Activated CD8-positive, alpha-beta memory T cell treated with anti-CD3 and anti-CD28 coated beads for 36 hours (primary cell): ENCODE measurements around the gene MAD1L1. TPM values are rescaled to one million over a fixed set of nuclear protein-coding genes. Genes with fewer than 3 reads are reported as not detected.
"Not testable (repeated sequence)": the region's sequence is repeated elsewhere in the genome, so short reads cannot be mapped to it uniquely, and the experiment has no call there.

Source experiments
- CTCF ChIA-PET: fragments of 350-600 bp; sonication (Branson Sonifier 250); formaldehyde crosslinking; loops from one replicate; lab custom pipeline; 2021; ENCODE audit warnings: antibody characterized with exemption; lab: Charles Lee
- POLR2A ChIA-PET: fragments of 350-600 bp; sonication (Branson Sonifier 250); formaldehyde crosslinking; loops from one replicate; lab custom pipeline; 2021; ENCODE audit warnings: antibody characterized with exemption; lab: Charles Lee
- total RNA-seq, 2 experiments: library from RNA; stranded (reverse); gene quantifications; one replicate each; pipeline ENCODE4 v1.2.3, GENCODE V29; 2021

Gene MAD1L1
- total RNA-seq, 2 experiments from 2014 or later, result 39.4 to 40.8 TPM

DNA sequence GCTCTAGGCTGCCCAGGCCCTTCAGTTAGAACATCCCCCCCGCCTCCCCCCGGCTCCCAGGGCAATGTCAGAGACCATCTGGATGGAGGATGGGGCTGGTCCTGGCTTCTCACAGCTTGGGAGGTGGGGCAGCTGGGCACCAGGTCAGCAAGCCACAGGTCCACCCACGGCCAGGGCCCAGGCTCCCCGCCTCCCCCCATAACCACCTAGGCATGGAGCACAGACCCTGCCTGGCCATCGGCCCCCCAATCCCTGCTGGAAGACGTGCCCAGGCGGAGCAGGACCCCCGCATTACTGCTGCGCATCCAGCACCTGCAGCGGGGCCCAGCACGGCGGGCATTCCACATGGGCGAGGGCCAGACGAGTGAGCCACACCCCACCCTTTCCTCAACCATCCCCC, 393.0 kb downstream of the MAD1L1 start:
- POLR2A ChIA-PET, result no interaction called here
- CTCF ChIA-PET, result no interaction called here

GRCh38 chr7:1838911-1839531, 393.7 kb downstream of the MAD1L1 start:
- POLR2A ChIA-PET, CTCF ChIA-PET: not testable (repeated sequence)

DNA sequence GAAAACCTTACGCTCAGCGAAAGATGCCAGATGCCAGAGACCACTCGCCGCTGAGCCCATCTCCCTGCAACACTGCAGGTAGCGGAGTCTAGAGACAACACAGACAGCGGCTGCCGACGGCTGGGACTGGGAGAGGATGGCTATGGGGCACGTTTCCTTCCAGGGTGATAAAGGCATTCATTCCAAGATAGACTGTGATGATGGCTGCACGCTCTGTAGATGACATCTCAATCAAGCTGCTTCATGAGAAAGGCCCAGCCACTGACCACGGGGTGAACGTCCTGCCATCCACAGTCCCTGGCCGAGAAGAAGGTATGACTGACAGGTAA, 394.2 kb downstream of the MAD1L1 start:
- POLR2A ChIA-PET, CTCF ChIA-PET: not testable (repeated sequence)

DNA sequence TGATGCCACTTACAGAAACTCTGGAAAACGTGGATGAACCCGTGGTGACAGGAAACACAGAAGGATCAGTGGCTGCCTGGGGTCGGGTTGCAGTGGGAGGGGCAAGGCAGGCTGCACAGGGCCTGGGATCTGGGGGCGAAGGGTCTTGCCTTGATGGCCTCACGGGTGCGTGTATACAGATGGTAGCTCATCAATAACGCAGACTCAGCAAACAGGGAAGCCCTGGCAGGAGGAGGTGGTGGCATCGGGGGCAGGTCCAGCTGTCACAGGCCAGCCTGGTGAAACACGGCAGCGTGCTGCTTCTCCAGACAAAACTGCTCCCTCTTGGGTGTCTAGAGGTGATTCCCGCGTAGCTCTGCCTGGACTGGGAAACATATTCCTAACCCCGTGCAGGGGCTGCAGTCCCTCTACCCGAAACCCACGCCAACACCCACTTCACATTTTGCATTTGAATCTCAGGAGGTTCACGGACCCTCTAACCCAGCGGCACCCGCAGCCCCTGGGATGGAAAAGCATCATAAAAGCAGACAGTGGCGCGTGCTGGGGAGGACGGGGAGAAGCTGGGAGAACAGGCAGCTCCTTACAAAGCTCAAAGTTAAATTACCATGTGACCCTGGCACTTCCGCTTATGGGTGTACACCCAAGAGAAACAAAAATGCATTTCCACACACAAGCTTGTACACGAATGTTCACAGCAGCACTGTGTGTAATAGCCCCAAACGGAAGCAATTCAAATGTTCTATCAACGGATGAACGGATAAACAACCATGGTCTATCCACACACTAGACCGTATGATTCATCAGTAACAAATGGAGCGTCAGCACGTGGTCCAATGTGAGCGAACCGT, 394.8 kb downstream of the MAD1L1 start:
- POLR2A ChIA-PET, CTCF ChIA-PET: not testable (repeated sequence)

- CTCF ChIA-PET, POLR2A ChIA-PET: not testable (repeated sequence)
Observed at GRCh38 chr7:1831933-1832535, 400.7 kb downstream of the MAD1L1 start.

- CTCF ChIA-PET, POLR2A ChIA-PET: not testable (repeated sequence)
Observed at GRCh38 chr7:1831471-1831870, 401.3 kb downstream of the MAD1L1 start.

GRCh38 chr7:1829668-1830067, 403.1 kb downstream of the MAD1L1 start:
- POLR2A ChIA-PET, CTCF ChIA-PET: not testable (repeated sequence)

- CTCF ChIA-PET, result no interaction called here
- POLR2A ChIA-PET, result no interaction called here
Observed at GRCh38 chr7:1829111-1829510, 403.6 kb downstream of the MAD1L1 start.

DNA sequence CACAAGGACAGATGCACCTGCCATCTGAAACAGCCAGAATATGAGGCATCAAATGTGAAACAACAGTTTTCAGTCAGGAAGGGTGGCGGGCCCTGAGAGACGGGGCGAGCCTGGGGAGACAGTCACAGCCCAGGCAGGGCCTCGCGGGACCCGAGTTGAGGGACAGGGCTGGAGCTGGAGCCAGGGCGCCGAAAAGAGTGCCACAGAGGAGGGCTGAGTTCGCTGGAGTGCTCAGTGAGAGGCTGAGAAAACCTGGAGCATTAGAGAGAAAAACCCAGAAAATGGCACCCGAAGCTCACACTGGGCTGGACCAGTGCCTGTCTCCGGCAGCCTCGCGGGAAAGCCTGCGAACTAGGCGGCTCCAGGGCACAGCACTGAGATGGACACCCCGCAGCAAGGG, 404.6 kb downstream of the MAD1L1 start:
- POLR2A ChIA-PET, CTCF ChIA-PET: not testable (repeated sequence)

DNA sequence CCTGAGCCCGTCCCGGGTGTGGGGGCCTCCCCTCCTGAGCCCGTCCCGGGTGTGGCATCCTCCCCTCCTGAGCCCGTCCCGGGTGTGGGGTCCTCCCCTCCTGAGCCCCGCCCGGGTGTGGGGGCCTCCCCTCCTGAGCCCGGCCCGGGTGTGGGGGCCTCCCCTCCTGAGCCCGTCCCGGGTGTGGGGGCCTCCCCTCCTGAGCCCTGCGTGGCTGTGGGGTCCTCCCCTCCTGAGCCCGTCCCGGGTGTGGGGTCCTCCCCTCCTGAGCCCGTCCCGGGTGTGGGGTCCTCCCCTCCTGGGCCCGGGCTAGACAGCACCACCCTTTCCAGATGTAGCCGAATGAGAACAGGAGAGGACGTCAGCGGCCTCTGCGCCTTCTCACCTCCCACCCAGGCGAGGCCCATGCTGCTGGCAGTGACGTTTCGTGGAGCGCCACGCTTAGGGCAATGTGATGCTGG, 405.2 kb downstream of the MAD1L1 start:
- CTCF ChIA-PET, POLR2A ChIA-PET: not testable (repeated sequence)

- POLR2A ChIA-PET, CTCF ChIA-PET: not testable (repeated sequence)
Observed at GRCh38 chr7:1826931-1827330, 405.8 kb downstream of the MAD1L1 start.

- ChIA-PET POLR2A (no interaction called here), CTCF (no interaction called here)
Observed at GRCh38 chr7:1825897-1826741, 406.6 kb downstream of the MAD1L1 start.

DNA sequence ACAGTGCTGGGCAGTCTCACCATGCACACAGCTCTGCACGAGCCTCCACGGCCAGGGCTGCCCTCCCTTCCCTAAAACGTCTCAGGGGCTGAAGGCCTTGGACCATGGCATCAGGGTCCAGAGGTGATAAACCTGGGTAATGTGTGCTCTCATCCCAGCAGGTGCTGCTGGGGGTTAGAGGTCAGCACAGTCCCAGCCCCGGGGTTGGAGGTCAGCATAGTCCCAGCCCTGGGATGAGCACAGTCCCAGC, 407.2 kb downstream of the MAD1L1 start:
- POLR2A ChIA-PET, CTCF ChIA-PET: not testable (repeated sequence)

DNA sequence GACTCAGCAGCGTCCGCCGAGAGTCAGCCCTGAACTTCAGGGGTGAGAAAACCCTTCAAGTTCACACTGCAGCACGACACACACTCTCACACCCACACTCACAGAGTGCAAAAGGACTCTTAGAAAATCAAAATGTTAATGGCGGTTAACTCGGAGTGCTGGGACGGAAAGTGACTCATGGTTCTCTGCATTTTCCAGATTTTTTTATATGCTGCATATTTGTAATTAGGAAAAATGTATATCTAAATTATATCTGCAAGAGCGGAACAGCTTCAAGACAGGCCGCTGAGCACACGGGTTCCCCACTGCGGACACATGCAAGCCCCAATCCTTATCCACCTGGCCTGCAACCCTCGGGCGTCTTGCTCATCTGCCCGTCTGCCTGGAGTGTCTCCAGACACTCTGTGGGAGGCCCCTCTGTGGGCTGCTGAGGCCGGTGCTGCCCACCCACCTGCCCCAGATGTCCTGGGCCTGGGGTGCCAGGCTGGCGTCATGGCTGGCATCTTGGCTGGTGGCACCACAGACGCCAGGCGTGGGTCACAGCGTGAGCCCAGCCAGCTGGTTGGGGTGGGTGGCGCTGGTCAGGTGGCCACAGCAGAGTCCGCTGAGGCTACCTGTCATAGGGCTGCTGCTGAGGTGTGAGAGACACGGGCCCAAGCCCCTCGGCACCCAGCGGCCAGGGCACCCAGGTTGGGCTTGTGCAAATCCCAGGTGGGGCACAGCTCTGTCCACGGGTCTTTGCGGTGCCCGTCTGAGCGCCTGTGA, 407.7 kb downstream of the MAD1L1 start:
- CTCF ChIA-PET, POLR2A ChIA-PET: not testable (repeated sequence)

- CTCF ChIA-PET, POLR2A ChIA-PET: not testable (repeated sequence)
Observed at GRCh38 chr7:1824151-1824881, 408.4 kb downstream of the MAD1L1 start.

DNA sequence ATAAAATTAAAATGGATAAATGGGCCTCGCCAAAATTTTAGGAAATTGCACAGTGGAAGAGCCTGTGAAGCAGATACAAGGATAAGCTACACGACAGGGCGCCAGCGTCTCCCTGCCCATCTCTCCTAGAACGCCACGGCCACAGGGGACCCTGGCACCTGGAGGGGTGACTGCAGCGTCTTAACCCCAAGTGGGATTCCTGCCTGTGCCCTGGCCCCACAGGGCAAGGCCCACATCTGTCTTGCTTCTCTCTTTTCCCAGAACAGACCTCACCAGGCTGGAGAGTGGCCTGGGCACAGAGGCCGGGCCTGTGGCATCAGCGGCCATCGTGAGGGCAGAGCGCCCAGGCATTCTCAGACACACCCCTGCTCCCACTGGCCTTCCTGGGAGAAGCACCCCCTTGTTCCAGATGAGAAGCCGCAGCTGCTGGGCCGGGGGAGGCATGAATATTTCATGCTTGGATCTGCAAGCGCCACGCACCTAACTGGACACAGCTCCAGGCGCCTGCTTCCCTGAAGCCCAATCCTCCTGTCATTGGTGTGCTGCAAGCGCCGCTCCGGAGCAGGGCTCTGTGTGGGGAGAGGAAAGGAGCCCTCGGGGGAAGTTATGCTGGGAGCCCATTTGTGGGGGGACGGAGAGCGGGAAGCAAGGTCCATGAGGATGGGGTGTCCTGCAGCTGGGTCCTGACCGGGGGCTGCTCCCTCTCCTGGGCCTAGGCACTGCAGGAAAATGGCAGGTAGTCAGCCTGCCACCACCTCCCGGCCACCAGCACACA, 409.2 kb downstream of the MAD1L1 start:
- POLR2A ChIA-PET, result no interaction called here

GRCh38 chr7:1819259-1819841, 413.4 kb downstream of the MAD1L1 start:
- ChIA-PET CTCF (no interaction called here), POLR2A (no interaction called here)

More for the DNA sequence above, 409.2 kb downstream of the MAD1L1 start:
- CTCF ChIA-PET, result no interaction called here
